ENCODE data around the gene NOX3.

The NOX3 gene

GRCh38 chr6:155486721-155487294 lies 31.2 kb upstream of the NOX3 start:
- H3K27me3 ChIP-seq (replicated peaks; ENCODE audit: insufficient read depth, low read length) = no peaks in the 10 kb centered on the region
- no peak for DNase-seq
- TF ChIP-seq CTCF (IDR thresholded peaks at IDR 0.05; ENCODE audit: low read length) (no peak), EZH2 (optimal IDR thresholded peaks at IDR 0.05; ENCODE audit: low read depth, low read length) (no peak), EZH2phosphoT487 (IDR thresholded peaks at IDR 0.05; ENCODE audit: low read length) (no peak)
- H3K36me3 ChIP-seq (replicated peaks; ENCODE audit: insufficient read depth, low read length) = no peaks in the 10 kb centered on the region
- H3K79me2 ChIP-seq (ENCODE audit: low read length) = no peaks in the 10 kb centered on the region
- no peaks in the 10 kb centered on the region for H4K20me1 ChIP-seq (ENCODE audit: insufficient read depth, low read length)
- no peak overlapping the region for H3K4me2 ChIP-seq (ENCODE audit: low read depth, low read length)
- no peak overlapping the region for H3K4me3 ChIP-seq (ENCODE audit: low read length)
- no peaks in the 10 kb centered on the region for H3K4me1 ChIP-seq (ENCODE audit: low read length)
- H3K9me2 ChIP-seq (replicated peaks; ENCODE audit: insufficient read depth, low read length) = no peaks in the 10 kb centered on the region
- no peaks in the 10 kb centered on the region for H3K9me3 ChIP-seq (replicated peaks; ENCODE audit: insufficient read depth, low read length)
- H3F3A ChIP-seq (ENCODE audit: insufficient read depth, low read length) = no peaks in the 10 kb centered on the region
- no peak overlapping the region for H3K9ac ChIP-seq (ENCODE audit: low read length)
- no peak overlapping the region for H2AFZ ChIP-seq (ENCODE audit: low read length)
- H3K27ac ChIP-seq (ENCODE audit: low read length) = no peak overlapping the region

GRCh38 chr6:155485756-155486155 lies 30.1 kb upstream of the NOX3 start:
- Histone ChIP-seq H3F3A (ENCODE audit: insufficient read depth, low read length) (no peaks in the 10 kb centered on the region), H3K9ac (ENCODE audit: low read length) (no peak overlapping the region), H3K79me2 (ENCODE audit: low read length) (no peaks in the 10 kb centered on the region), H3K4me2 (ENCODE audit: low read depth, low read length) (no peak overlapping the region), H3K27ac (ENCODE audit: low read length) (no peak overlapping the region), H3K4me1 (ENCODE audit: low read length) (no peaks in the 10 kb centered on the region), H3K4me3 (ENCODE audit: low read length) (no peak overlapping the region), H3K9me2 (replicated peaks; ENCODE audit: insufficient read depth, low read length) (no peaks in the 10 kb centered on the region), H2AFZ (ENCODE audit: low read length) (no peak overlapping the region), H3K9me3 (replicated peaks; ENCODE audit: insufficient read depth, low read length) (no peaks in the 10 kb centered on the region), H3K27me3 (replicated peaks; ENCODE audit: insufficient read depth, low read length) (no peaks in the 10 kb centered on the region), H4K20me1 (ENCODE audit: insufficient read depth, low read length) (no peaks in the 10 kb centered on the region), H3K36me3 (replicated peaks; ENCODE audit: insufficient read depth, low read length) (no peaks in the 10 kb centered on the region)
- no peak for DNase-seq
- TF ChIP-seq EZH2phosphoT487 (IDR thresholded peaks at IDR 0.05; ENCODE audit: low read length) = no peak
- TF ChIP-seq EZH2 (optimal IDR thresholded peaks at IDR 0.05; ENCODE audit: low read depth, low read length) = no peak
- no peak for TF ChIP-seq CTCF (IDR thresholded peaks at IDR 0.05; ENCODE audit: low read length)

- H3K36me3 ChIP-seq (replicated peaks; ENCODE audit: insufficient read depth, low read length) = no peaks in the 10 kb centered on the region
These were observed 28.2 kb upstream of the NOX3 start for GRCh38 chr6:155483858-155484257.

More at GRCh38 chr6:155483858-155484257, 28.2 kb upstream of the NOX3 start:
- Histone ChIP-seq H3K9me2 (replicated peaks; ENCODE audit: insufficient read depth, low read length) (no peaks in the 10 kb centered on the region), H4K20me1 (ENCODE audit: insufficient read depth, low read length) (no peaks in the 10 kb centered on the region), H3K4me1 (ENCODE audit: low read length) (no peaks in the 10 kb centered on the region), H3K4me3 (ENCODE audit: low read length) (no peak overlapping the region), H2AFZ (ENCODE audit: low read length) (no peak overlapping the region), H3K9me3 (replicated peaks; ENCODE audit: insufficient read depth, low read length) (no peaks in the 10 kb centered on the region), H3K27ac (ENCODE audit: low read length) (no peak overlapping the region), H3K4me2 (ENCODE audit: low read depth, low read length) (no peak overlapping the region), H3K9ac (ENCODE audit: low read length) (no peak overlapping the region), H3F3A (ENCODE audit: insufficient read depth, low read length) (no peaks in the 10 kb centered on the region), H3K27me3 (replicated peaks; ENCODE audit: insufficient read depth, low read length) (no peaks in the 10 kb centered on the region), H3K79me2 (ENCODE audit: low read length) (no peaks in the 10 kb centered on the region)
- no peak for TF ChIP-seq EZH2phosphoT487 (IDR thresholded peaks at IDR 0.05; ENCODE audit: low read length)
- TF ChIP-seq EZH2 (optimal IDR thresholded peaks at IDR 0.05; ENCODE audit: low read depth, low read length) = no peak
- no peak for TF ChIP-seq CTCF (IDR thresholded peaks at IDR 0.05; ENCODE audit: low read length)
- no peak for DNase-seq

Measured in MM.1S (cell line).